Fibroblast of pulmonary artery (primary cell): ENCODE results near the gene RABEPK.
"Not testable (repeated sequence)": the region's sequence is repeated elsewhere in the genome, so short reads cannot be mapped to it uniquely, and the experiment has no call there.

Source experiments
- DNase-seq: peaks from one replicate; pipeline ENCODE4 v3.0.0-alpha.2; 2010; ENCODE audit warnings: low read depth
- H3K4me3 ChIP-seq: replicated peaks from 2 replicates; pipeline ENCODE4 v1.5.1; 2011; ENCODE audit warnings: low read depth, mild to moderate bottlenecking, control low read depth, low read length, moderate library complexity
- TF ChIP-seq, protein P1 (sequence below): IDR thresholded peaks from 2 replicates; pipeline ENCODE4 v1.5.1; 2011; ENCODE audit warnings: mild to moderate bottlenecking, control low read depth, low read length, inconsistent platforms; ENCODE audit errors: missing control alignments

RABEPK gene

GRCh38 chr9:125200216-125201047 lies at the start of gene RABEPK:
RABEPK (plus strand) TSS chr9:125200542; CDS start chr9:125203014, 2,472 bp downstream.
- peak within 1 kb of the TSS; percentile 71 for H3K4me3 ChIP-seq
- peak; percentile 97 for DNase-seq
- TF ChIP-seq, protein P1, sequence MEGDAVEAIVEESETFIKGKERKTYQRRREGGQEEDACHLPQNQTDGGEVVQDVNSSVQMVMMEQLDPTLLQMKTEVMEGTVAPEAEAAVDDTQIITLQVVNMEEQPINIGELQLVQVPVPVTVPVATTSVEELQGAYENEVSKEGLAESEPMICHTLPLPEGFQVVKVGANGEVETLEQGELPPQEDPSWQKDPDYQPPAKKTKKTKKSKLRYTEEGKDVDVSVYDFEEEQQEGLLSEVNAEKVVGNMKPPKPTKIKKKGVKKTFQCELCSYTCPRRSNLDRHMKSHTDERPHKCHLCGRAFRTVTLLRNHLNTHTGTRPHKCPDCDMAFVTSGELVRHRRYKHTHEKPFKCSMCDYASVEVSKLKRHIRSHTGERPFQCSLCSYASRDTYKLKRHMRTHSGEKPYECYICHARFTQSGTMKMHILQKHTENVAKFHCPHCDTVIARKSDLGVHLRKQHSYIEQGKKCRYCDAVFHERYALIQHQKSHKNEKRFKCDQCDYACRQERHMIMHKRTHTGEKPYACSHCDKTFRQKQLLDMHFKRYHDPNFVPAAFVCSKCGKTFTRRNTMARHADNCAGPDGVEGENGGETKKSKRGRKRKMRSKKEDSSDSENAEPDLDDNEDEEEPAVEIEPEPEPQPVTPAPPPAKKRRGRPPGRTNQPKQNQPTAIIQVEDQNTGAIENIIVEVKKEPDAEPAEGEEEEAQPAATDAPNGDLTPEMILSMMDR: no peak

DNA sequence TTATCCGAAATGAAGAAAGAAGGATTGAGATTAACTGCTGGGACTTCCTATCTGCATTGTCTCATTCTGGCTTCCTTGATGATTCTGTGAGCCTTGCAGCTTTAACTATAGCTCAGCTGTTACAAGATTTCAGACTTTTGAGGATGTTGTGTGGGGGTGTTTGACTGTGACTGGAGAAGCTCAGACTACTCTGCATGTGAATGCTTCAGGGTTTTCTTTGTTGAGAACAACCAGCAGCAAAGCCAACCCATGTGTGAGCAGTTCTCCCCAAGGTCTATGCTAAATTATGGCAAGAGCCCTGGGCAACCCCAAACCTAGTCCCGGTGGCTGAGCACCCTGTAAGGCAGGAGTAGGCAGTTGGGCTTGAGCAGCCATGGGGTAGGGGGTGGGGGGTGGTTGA lies 48.6 kb upstream of the RABEPK start:
- TF ChIP-seq, protein P1: no peak
- DNase-seq: no peak
- no peak overlapping the region for H3K4me3 ChIP-seq

GRCh38 chr9:125153712-125154367 lies 46.5 kb upstream of the RABEPK start:
- TF ChIP-seq, protein P1: no peak
- H3K4me3 ChIP-seq: no peak overlapping the region
- DNase-seq: no peak

DNA sequence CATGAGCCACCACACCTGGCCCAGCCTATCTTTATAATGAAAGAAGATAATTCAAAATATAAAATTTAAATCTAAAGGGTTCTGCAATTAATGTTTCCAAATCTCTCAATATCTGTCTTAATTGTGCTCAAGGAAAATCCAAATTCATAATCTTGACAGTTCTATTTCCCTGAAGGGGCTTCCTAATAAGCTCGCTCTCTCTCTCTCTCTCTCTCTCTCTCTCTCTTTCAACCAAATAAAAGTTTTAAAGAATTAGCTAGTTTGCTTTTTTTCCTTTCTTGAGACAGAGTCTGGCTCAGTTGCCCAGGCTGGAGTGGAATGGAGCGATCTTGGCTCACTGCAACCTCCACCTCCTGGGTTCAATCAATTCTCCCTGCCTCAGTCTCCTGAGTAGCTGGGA lies 43.8 kb upstream of the RABEPK start:
- no peak overlapping the region for H3K4me3 ChIP-seq
- no peak for DNase-seq
- TF ChIP-seq, protein P1: no peak

DNA sequence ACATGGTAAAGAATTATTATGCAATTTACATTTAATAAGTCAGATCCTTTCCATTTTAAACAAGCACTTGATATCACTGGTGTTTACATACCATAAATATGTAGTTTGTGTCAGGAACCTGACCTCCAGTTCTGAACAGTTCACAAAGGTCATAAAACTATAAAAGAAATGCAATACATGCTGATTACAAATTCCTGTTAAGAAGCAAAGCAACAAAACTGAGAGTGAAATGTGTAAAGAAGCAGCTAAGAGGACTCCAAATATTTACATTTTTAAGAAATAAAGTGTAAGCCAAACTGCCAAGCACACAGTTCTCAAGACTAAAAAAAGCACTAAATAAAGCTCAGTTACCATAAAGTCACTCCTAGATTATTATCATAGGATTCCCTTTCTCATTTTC lies 39.6 kb upstream of the RABEPK start:
- TF ChIP-seq, protein P1: no peak

GRCh38 chr9:125161284-125161918 lies 38.9 kb upstream of the RABEPK start:
- TF ChIP-seq, protein P1: no peak
- H3K4me3 ChIP-seq: no peak overlapping the region
- peak; percentile 73 for DNase-seq

More for the DNA sequence above, 39.6 kb upstream of the RABEPK start:
- DNase-seq: no peak
- no peak overlapping the region for H3K4me3 ChIP-seq

GRCh38 chr9:125162891-125163290 lies 37.5 kb upstream of the RABEPK start:
- not testable (repeated sequence) for H3K4me3 ChIP-seq, DNase-seq
